Mesendoderm (in vitro differentiated cells): ENCODE measurements around the gene GABRA5.
A peak's percentile ranks its signal among the peaks of the same experiment; 100 is the strongest.

Source experiments
- DNase-seq: peaks from one replicate; pipeline ENCODE4 v3.0.0; 2013
- H2AK5ac ChIP-seq: 2 replicates; pipeline ENCODE4 v1.6.1; 2013; ENCODE audit warnings: low read length, inconsistent platforms
- H2BK120ac ChIP-seq: 2 replicates; pipeline ENCODE4 v1.6.1; 2013; ENCODE audit warnings: low read depth, mild to moderate bottlenecking, low read length, moderate library complexity, mixed read lengths
- H2BK15ac ChIP-seq: replicated peaks from 2 replicates; pipeline ENCODE4 v1.6.1; 2013; ENCODE audit warnings: low read depth, mild to moderate bottlenecking, moderate library complexity
- H2BK5ac ChIP-seq: 2 replicates; pipeline ENCODE4 v1.6.1; 2013; ENCODE audit warnings: low read length, inconsistent platforms
- H3K18ac ChIP-seq: 2 replicates; pipeline ENCODE4 v1.6.1; 2013; ENCODE audit warnings: mild to moderate bottlenecking, low read length, mixed read lengths
- H3K23ac ChIP-seq: one replicate; pipeline ENCODE4 v1.6.1; 2013; ENCODE audit warnings: low read length
- H3K27ac ChIP-seq: 2 replicates; pipeline ENCODE4 v1.5.1; 2013; ENCODE audit warnings: low read depth, mild to moderate bottlenecking, inconsistent platforms, low read length, moderate library complexity
- H3K27me3 ChIP-seq: 2 replicates; pipeline ENCODE4 v1.6.1; 2013; ENCODE audit warnings: low read length, control low read depth, mild to moderate bottlenecking, inconsistent platforms; ENCODE audit not compliant: insufficient read depth, poor library complexity
- H3K36me3 ChIP-seq: 2 replicates; pipeline ENCODE4 v1.6.1; 2013; ENCODE audit warnings: low read length, inconsistent platforms; ENCODE audit not compliant: control insufficient read depth, insufficient read depth
- H3K4ac ChIP-seq: one replicate; pipeline ENCODE4 v1.6.1; 2013; ENCODE audit warnings: low read depth, mild to moderate bottlenecking, low read length, moderate library complexity
- H3K4me1 ChIP-seq: 2 replicates; pipeline ENCODE4 v1.6.1; 2013; ENCODE audit warnings: low read depth, low read length, inconsistent platforms; ENCODE audit not compliant: control insufficient read depth
- H3K4me2 ChIP-seq: 2 replicates; pipeline ENCODE4 v1.6.1; 2013; ENCODE audit warnings: low read length
- H3K4me3 ChIP-seq: 2 replicates; pipeline ENCODE4 v1.5.1; 2013; ENCODE audit warnings: mild to moderate bottlenecking, low read length
- H3K56ac ChIP-seq: one replicate; pipeline ENCODE4 v1.6.1; 2013; ENCODE audit warnings: low read length
- H3K79me1 ChIP-seq: 2 replicates; pipeline ENCODE4 v1.6.1; 2013; ENCODE audit warnings: low read length, inconsistent platforms
- H3K79me2 ChIP-seq: 2 replicates; pipeline ENCODE4 v1.6.1; 2013; ENCODE audit warnings: mild to moderate bottlenecking, low read length; ENCODE audit not compliant: control insufficient read depth, insufficient read depth
- H3K9ac ChIP-seq: 2 replicates; pipeline ENCODE4 v1.6.1; 2013; ENCODE audit warnings: low read length, inconsistent platforms
- H4K5ac ChIP-seq: one replicate; pipeline ENCODE4 v1.6.1; 2013; ENCODE audit warnings: low read length
- H4K8ac ChIP-seq: one replicate; pipeline ENCODE4 v1.6.1; 2013; ENCODE audit warnings: low read depth, mild to moderate bottlenecking, control low read depth, low read length, moderate library complexity
- WGBS: extraction: QIAGEN DNeasy Blood & Tissue Kit; methylation state at CpG from one replicate; pipeline ENCODE4 v1.1.7; 2013; ENCODE audit warnings: low lambda C conversion rate, missing lambda C conversion rate; ENCODE audit not compliant: insufficient coverage; ENCODE audit errors: extremely low coverage; 5-methylcytosine and 5-hydroxymethylcytosine counted together

GABRA5 gene

DNA sequence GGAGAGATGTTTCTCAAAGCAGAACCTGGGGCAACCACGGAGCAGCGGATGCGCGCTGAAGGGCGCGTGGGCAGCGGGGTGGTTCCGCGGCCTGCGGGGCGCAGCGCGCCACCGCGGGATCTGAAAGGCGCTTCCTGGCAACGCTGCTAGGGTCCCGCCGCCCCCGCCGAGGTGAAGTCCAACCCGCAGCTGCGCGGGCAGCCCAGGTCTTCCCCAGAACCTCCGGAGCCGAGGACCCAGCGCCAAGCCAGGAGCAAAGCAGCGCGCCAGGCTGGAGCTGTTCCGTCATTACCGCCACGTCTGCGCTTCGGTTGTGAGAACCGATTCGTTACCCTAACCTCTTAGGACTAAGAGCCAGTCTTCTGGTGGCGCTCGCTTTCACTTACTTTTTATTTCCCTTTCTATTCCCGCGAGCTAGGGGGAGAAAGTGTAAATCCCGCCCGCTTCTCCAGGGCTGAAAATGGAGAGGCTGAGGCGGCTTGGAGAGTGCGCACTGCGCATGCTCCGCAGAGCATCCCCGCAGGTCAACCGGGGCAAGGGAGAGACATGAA, 100.9 kb downstream of the GABRA5 start:
- Histone ChIP-seq H3K79me2 (no peaks in the 10 kb centered on the region), H3K56ac (peak overlapping the region; percentile 82), H3K18ac (peak overlapping the region; percentile 3), H3K4me1 (no peaks in the 10 kb centered on the region), H4K8ac (no peak overlapping the region), H3K9ac (peak overlapping the region; percentile 69), H2AK5ac (no peak overlapping the region), H3K4me3 (peak overlapping the region; percentile 49), H2BK120ac (no peak overlapping the region), H4K5ac (no peak overlapping the region), H2BK15ac (no peak overlapping the region), H3K79me1 (no peaks in the 10 kb centered on the region), H3K36me3 (no peaks in the 10 kb centered on the region), H3K23ac (no peak overlapping the region), H3K27me3 (peaks cover 17% of the 10 kb centered on the region), H3K27ac (no peak overlapping the region), H2BK5ac (no peak overlapping the region), H3K4ac (no peak overlapping the region), H3K4me2 (peak overlapping the region; percentile 79)
- no CpG with 5 or more reads among the region's 48 CpGs for WGBS
- DNase-seq: peak; percentile 90

- H2BK15ac ChIP-seq: no peak overlapping the region
- no peak overlapping the region for H3K4me2 ChIP-seq
- H4K8ac ChIP-seq: no peak overlapping the region
- H3K4me1 ChIP-seq: no peaks in the 10 kb centered on the region
- H3K27ac ChIP-seq: no peak overlapping the region
- H3K23ac ChIP-seq: no peak overlapping the region
- H2BK120ac ChIP-seq: no peak overlapping the region
- no peak for DNase-seq
- H3K9ac ChIP-seq: no peak overlapping the region
- no peak overlapping the region for H3K4me3 ChIP-seq
- H3K79me2 ChIP-seq: no peaks in the 10 kb centered on the region
- peaks cover 17% of the 10 kb centered on the region for H3K27me3 ChIP-seq
- H3K36me3 ChIP-seq: no peaks in the 10 kb centered on the region
- H4K5ac ChIP-seq: no peak overlapping the region
- H3K79me1 ChIP-seq: no peaks in the 10 kb centered on the region
- no CpG with 5 or more reads among the region's 2 CpGs for WGBS
- H2AK5ac ChIP-seq: no peak overlapping the region
- H2BK5ac ChIP-seq: no peak overlapping the region
- H3K4ac ChIP-seq: no peak overlapping the region
- H3K18ac ChIP-seq: no peak overlapping the region
- H3K56ac ChIP-seq: no peak overlapping the region
Observed at GRCh38 chr15:26968806-26969205, 101.9 kb downstream of the GABRA5 start.

DNA sequence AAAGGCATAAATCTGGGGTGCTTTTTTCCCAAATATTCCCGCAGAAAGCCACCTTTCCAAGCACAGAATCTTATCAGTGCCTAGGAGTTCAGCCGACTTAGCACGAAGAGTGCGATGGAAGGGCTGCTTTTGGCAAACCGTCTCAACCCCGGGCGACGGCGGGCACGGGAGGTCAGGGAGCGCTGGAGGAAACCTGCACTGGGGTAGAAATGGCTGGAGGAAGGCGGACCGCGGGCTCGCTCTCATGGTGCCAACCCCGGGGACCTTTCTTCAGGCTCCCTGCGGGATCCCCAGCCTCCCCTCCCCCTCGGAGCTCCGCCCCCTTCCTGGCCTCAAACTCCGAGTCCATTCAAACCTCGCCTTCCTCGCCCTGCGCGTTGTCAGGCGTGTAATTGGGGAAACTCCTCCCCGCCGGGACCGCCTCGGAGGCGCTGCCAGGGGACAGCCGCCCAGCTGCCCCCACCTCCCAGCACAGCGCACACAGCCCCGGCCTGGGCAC, 103.9 kb downstream of the GABRA5 start, which contains the start of gene GABRG3:
Gene GABRG3 (plus strand): TSS at position 470 of the 499 bp plus-strand sequence.
- H3K9ac ChIP-seq: peak within 1 kb of the TSS; percentile 32
- H3K27me3 ChIP-seq: peaks cover 17% of the 10 kb centered on the region
- H3K27ac ChIP-seq: no peak within 1 kb of the TSS
- no peaks in the 10 kb centered on the region for H3K36me3 ChIP-seq
- no peak within 1 kb of the TSS for H4K5ac ChIP-seq
- no peaks in the 10 kb centered on the region for H3K79me1 ChIP-seq
- no peak within 1 kb of the TSS for H2BK5ac ChIP-seq
- whole genome bisulfite sequencing: no CpG with 5 or more reads among the region's 33 CpGs
- H2BK15ac ChIP-seq: no peak within 1 kb of the TSS
- no peak within 1 kb of the TSS for H2BK120ac ChIP-seq
- no peaks in the 10 kb centered on the region for H3K4me1 ChIP-seq
- H3K23ac ChIP-seq: peak within 1 kb of the TSS; percentile 16
- peak within 1 kb of the TSS; percentile 69 for H3K56ac ChIP-seq
- peak within 1 kb of the TSS; percentile 52 for H3K4me2 ChIP-seq
- no peaks in the 10 kb centered on the region for H3K79me2 ChIP-seq
- H4K8ac ChIP-seq: no peak within 1 kb of the TSS
- no peak within 1 kb of the TSS for H3K18ac ChIP-seq
- H2AK5ac ChIP-seq: no peak within 1 kb of the TSS
- no peak within 1 kb of the TSS for H3K4ac ChIP-seq
- H3K4me3 ChIP-seq: peak within 1 kb of the TSS; percentile 13
- peak; percentile 62 for DNase-seq

DNA sequence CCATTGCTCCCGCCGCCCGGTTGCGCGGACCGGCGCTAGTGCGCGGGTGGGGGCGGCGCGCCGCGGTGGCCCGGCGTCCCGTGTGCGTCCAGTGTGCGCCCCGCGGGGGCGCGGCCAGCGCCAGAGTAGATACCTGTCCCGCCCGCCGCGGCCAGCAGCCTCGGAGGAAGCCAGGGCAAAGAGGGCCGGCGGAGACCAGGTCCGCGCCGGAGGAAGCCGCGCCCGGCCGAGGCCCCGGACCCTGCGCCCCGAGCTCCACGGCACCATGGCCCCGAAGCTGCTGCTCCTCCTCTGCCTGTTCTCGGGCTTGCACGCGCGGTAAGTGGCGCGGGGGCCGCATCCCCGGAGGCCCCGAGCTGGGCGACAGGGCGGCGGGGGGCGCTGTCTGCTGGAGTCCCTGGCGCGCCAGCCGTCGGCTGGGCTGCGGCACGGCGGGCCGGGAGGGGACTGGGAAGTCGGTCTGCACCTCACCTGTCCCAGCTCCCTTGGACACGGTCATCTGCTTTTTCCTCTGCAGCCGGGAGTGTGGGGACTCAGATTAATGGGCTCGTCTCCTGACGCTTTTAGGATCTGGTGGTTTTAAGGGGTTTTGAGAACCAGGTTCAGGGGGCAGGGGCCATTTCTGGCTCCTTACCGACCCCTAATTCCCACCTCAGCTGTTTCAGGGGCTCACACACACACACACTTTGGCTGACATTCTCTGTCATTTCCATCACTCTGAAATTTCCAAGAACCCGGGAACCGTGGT, 104.6 kb downstream of the GABRA5 start:
- Histone ChIP-seq H3K4me3 (peak overlapping the region; percentile 13), H3K18ac (no peak overlapping the region), H3K4me2 (peak overlapping the region; percentile 52), H3K79me1 (no peaks in the 10 kb centered on the region), H2BK15ac (no peak overlapping the region), H3K79me2 (no peaks in the 10 kb centered on the region), H3K56ac (peak overlapping the region; percentile 69), H3K27me3 (peaks cover 17% of the 10 kb centered on the region), H3K27ac (no peak overlapping the region), H4K5ac (no peak overlapping the region), H2BK120ac (no peak overlapping the region), H2AK5ac (no peak overlapping the region), H3K9ac (peak overlapping the region; percentile 32), H4K8ac (no peak overlapping the region), H3K4ac (no peak overlapping the region), H3K4me1 (no peaks in the 10 kb centered on the region), H2BK5ac (no peak overlapping the region), H3K36me3 (no peaks in the 10 kb centered on the region), H3K23ac (peak overlapping the region; percentile 16)
- peak; percentile 40 for DNase-seq
- WGBS: no CpG with 5 or more reads among the region's 72 CpGs

DNA sequence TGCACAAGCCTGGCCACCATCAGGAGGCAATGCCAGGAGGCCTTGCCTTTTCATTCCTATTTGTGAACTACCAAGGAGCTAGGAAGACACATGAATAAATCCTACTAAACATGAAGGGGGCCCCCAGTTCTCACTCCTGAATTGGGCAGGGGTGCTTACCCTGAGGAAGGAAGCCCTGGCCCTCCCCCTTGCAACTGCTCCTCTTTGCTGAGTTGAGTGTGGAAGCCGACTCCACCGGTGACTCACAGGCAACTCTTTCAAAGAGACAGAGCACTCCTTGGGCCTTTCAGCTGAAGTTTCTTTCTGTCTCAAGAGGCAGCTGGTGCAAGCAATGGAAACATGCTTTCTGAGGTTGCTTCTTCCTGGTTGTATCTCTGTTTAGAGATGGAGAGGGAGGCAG, 105.8 kb downstream of the GABRA5 start:
- no peak overlapping the region for H3K4ac ChIP-seq
- H2BK15ac ChIP-seq: no peak overlapping the region
- peak; percentile 26 for DNase-seq
- no peak overlapping the region for H2BK120ac ChIP-seq
- no peaks in the 10 kb centered on the region for H3K79me2 ChIP-seq
- H3K4me2 ChIP-seq: no peak overlapping the region
- no CpG with 5 or more reads among the region's 2 CpGs for WGBS
- no peak overlapping the region for H4K8ac ChIP-seq
- H3K4me3 ChIP-seq: no peak overlapping the region
- no peaks in the 10 kb centered on the region for H3K79me1 ChIP-seq
- H3K18ac ChIP-seq: no peak overlapping the region
- H3K27ac ChIP-seq: no peak overlapping the region
- H3K4me1 ChIP-seq: no peaks in the 10 kb centered on the region
- no peak overlapping the region for H3K23ac ChIP-seq
- H2AK5ac ChIP-seq: no peak overlapping the region
- H3K27me3 ChIP-seq: peaks cover 15% of the 10 kb centered on the region
- H4K5ac ChIP-seq: no peak overlapping the region
- H3K9ac ChIP-seq: no peak overlapping the region
- no peak overlapping the region for H3K56ac ChIP-seq
- no peak overlapping the region for H2BK5ac ChIP-seq
- H3K36me3 ChIP-seq: no peaks in the 10 kb centered on the region
